Adrenal gland (tissue), 12 donors: ENCODE data around the gene AHI1. TPM values are rescaled to one million over a fixed set of nuclear protein-coding genes. Genes with fewer than 3 reads are reported as not detected.

Source experiments
- DNase-seq, 7 donors: peaks; one replicate each; pipeline ENCODE4 v3.0.0-alpha.2; 2019 to 2020
- H3K27ac ChIP-seq, 5 donors: fragments of 200-600 bp; sonication (generic) in 4 of 5; 1 replicate in 3 of 5; 2 replicates in 2 of 5; pipeline versions ENCODE4 v1.5.1 to v1.8.0; 2016 to 2020; ENCODE audit warnings: mild to moderate bottlenecking in 1 of 5
- H3K27me3 ChIP-seq: fragments of 200-600 bp; 2 replicates; pipeline ENCODE4 v1.8.0; 2021
- H3K36me3 ChIP-seq, 2 donors: fragments of 200-600 bp; replicated peaks in 1 of 2; 1 replicate in 1 of 2; 2 replicates in 1 of 2; pipeline versions ENCODE4 v1.5.1 to v1.8.0; 2018 to 2022
- H3K4me1 ChIP-seq, 2 donors: fragments of 200-600 bp; replicated peaks in 1 of 2; 1 replicate in 1 of 2; 2 replicates in 1 of 2; pipeline versions ENCODE4 v1.5.1 to v1.8.0; 2018 to 2021
- H3K4me3 ChIP-seq, 4 donors: fragments of 200-600 bp; sonication (generic) in 3 of 4; one replicate each; pipeline ENCODE4 v1.5.1; 2016 to 2018
- H3K9me3 ChIP-seq, 3 donors: fragments of 200-600 bp; sonication (generic) in 1 of 3; replicated peaks in 1 of 3; 1 replicate in 2 of 3; 2 replicates in 1 of 3; pipeline versions ENCODE4 v1.5.1 to v1.8.0; 2016 to 2021
- CTCF ChIP-seq, 6 experiments: fragments of 450-650 bp in 4 of 6; fragments of 200-600 bp in 2 of 6; sonication (generic) in 1 of 6; IDR thresholded peaks; 1 replicate in 5 of 6; 2 replicates in 1 of 6; pipeline versions ENCODE4 v1.5.1 to v1.8.0; 2016 to 2021; ENCODE audit warnings: antibody characterized with exemption in 6 of 6, mild to moderate bottlenecking in 2 of 6, moderate library complexity in 1 of 6
- POLR2A ChIP-seq, 2 donors: fragments of 450-650 bp; IDR thresholded peaks; one replicate each; pipeline ENCODE4 v1.6.1; 2017; ENCODE audit warnings: antibody characterized with exemption in 2 of 2, mild to moderate bottlenecking in 2 of 2, moderate library complexity in 1 of 2
- WGBS, 4 donors: extraction: QIAGEN DNeasy Blood & Tissue Kit in 2 of 4; methylation state at CpG; one replicate each; pipeline versions ENCODE4 v1.1.5 to v1.1.7; 2013 to 2017; 5-methylcytosine and 5-hydroxymethylcytosine counted together
- intact Hi-C, 2 donors: fragments of 100-400 bp; cut with DNase I; formaldehyde crosslinking; loops; one replicate each; pipeline versions ENCODE4 v1.14.1 to v1.15.0; 2022 to 2023
- microRNA-seq, 3 donors: library from miRNA; unstranded; fragments of <30 nt; microRNA quantifications; one replicate each; pipeline ENCODE4, GENCODE V29; 2017 to 2020
- polyA plus RNA-seq, 3 donors: library from polyadenylated mRNA; stranded (reverse); fragments of 200-250 nt in 2 of 3; fragments of 350-450 nt in 1 of 3; fragmentation: Illumina TruSeq in 1 of 3; extraction: RNeasy Lipid Tissue Mini Kit (QIAGEN cat#74804) in 1 of 3; gene quantifications; one replicate each; pipeline ENCODE4 v1.2.3, GENCODE V29; 2013 to 2014
- small RNA-seq, 2 donors: library from RNA; depleted of rRNA; stranded (forward); fragments of <200 nt; gene quantifications; one replicate each; pipeline ENCODE3, GENCODE V24; 2016
- total RNA-seq, 9 donors: library from RNA; depleted of rRNA in 4 of 9; stranded (reverse); fragments of >200 nt in 4 of 9; fragments of 120-200 nt in 1 of 9; fragmentation: NEBNext Ultra II Directional in 1 of 9; extraction: Animal tissue kit (Norgen Biotek cat#: 25700) in 1 of 9; gene quantifications; one replicate each; pipeline versions ENCODE4 v1.1.0 to v1.2.4, GENCODE V29; 2013 to 2023
- donor health status: healthy with polysubstance abuse.
- donor health status: Bipolar disorder and iron deficiency.
- donor health status: DM: yes; HTN: yes; CAD: no.
- donor health status: DM: no; HTN: no; CAD: no.
- donor health status: DM: no; HTN: no; CAD: no.
- donor health status: DM: yes; HTN: yes; CAD: no.

The AHI1 gene
- total and polyA plus RNA-seq, 12 donors: 9.2 to 68.7 (median 35.4) TPM

DNA sequence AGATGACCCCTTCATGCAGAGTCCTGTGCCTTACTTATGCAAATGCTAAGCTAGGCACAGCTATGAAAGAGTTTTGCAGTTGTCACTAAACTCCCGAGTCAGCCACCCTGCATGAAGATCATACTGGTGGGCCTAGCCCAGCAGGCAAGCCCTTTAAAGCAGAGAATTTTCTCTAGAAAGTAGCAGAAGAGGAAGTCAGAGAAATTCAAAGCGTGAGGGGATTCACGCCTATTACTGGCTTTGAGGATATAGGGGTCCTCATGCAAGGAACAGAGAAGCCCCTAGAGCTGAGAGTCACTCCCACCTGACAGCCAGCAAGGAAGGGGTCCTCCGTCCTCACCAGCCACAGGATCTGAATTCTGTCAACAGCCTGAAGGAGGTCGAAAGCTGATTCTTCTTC is 261.8 kb downstream of the AHI1 start:
- no peaks in the 10 kb centered on the region for H3K9me3 ChIP-seq
- intact Hi-C loops: no loop called here
- no peak overlapping the region for H3K4me3 ChIP-seq
- H3K36me3 ChIP-seq: no peaks in the 10 kb centered on the region
- H3K27ac ChIP-seq: no peak overlapping the region
- no peaks in the 10 kb centered on the region for H3K4me1 ChIP-seq
- H3K27me3 ChIP-seq: no peaks in the 10 kb centered on the region
- TF ChIP-seq POLR2A (IDR thresholded peaks at IDR 0.05) (no peak), CTCF (IDR thresholded peaks at IDR 0.05) (no peak)
- WGBS, 4 donors: 65 to 88% (median 81%) methylated on average over 5 of the region's 5 CpGs
- DNase-seq: no peak

- WGBS, 4 donors: 40 to 49% (median 42%) methylated on average over 1 of the region's 1 CpG
- H3K9me3 ChIP-seq: no peaks in the 10 kb centered on the region
- H3K36me3 ChIP-seq: no peaks in the 10 kb centered on the region
- H3K4me1 ChIP-seq: no peaks in the 10 kb centered on the region
- no peak for DNase-seq
- H3K27ac ChIP-seq: no peak overlapping the region
- TF ChIP-seq CTCF (IDR thresholded peaks at IDR 0.05): no peak
- no peak for TF ChIP-seq POLR2A (IDR thresholded peaks at IDR 0.05)
- H3K27me3 ChIP-seq: no peaks in the 10 kb centered on the region
- intact Hi-C loops: no loop called here
- H3K4me3 ChIP-seq: no peak overlapping the region
These were observed 263.1 kb downstream of the AHI1 start for GRCh38 chr6:135234492-135234780.

DNA sequence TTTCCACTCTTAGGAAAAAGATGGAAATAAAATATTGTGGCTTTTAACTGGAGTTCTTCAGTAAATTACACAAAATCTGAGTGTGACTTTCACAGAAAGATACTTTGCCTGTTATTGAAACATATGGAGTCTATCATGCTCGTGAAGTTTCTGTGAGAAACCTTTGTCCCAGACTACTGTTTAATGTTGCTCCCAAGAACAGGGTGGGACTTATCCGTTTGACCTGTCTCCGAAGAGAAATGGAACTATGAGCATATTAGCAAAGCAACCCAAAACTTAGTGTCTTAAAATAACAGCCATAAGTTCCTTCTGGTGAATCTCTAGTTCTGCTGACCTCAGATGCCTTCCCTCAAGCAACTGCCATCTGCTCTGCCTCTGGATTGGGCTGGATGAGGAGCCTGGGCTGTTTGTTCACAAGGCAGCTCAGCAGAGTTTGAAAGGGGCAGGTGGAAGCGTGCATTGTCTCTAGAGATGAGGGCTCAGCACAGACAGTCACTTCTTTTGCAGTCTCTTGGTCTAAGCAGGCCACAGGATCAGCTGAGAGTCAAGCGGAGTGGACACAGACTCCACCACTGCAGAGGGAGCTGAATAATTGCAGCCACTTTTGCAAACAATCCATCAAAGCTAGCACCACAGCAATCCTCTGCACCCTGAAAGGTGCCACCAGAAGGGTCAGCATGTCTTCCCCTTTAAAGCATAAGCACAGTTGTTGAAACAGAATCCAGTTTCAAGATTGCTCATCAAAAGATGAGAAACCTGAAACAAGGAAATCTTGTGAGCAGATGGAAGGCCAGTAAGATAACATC is 263.7 kb downstream of the AHI1 start:
- 66 to 72% (median 68%) methylated on average over 5 of the region's 5 CpGs for WGBS, 4 donors
- no peaks in the 10 kb centered on the region for H3K4me1 ChIP-seq
- intact Hi-C loops: no loop called here
- H3K27ac ChIP-seq: no peak overlapping the region
- H3K4me3 ChIP-seq: no peak overlapping the region
- no peak for TF ChIP-seq POLR2A (IDR thresholded peaks at IDR 0.05)
- TF ChIP-seq CTCF (IDR thresholded peaks at IDR 0.05): no peak
- no peaks in the 10 kb centered on the region for H3K9me3 ChIP-seq
- H3K27me3 ChIP-seq: no peaks in the 10 kb centered on the region
- no peak for DNase-seq
- no peaks in the 10 kb centered on the region for H3K36me3 ChIP-seq

Small RNA genes lying within 50 kb of the gene (microRNA-seq; reads per million reads assigned to microRNA genes)
- gene MIR548A2: 0 reads per million in 3 donors

Small RNA genes lying within 50 kb of the gene (small RNA-seq; reads per million reads assigned to genes)
- gene MIR548A2 (0 reads per million in 2 donors), gene RF00019 (0 reads per million in 2 donors)
